Keratinocyte (primary cell): ENCODE results near the gene CPS1. TPM values are rescaled to one million over a fixed set of nuclear protein-coding genes. Genes with fewer than 3 reads are reported as not detected.

ENCODE experiments used
- DNase-seq: peaks from one replicate; pipeline ENCODE4 v3.0.0-alpha.2; 2011; ENCODE audit warnings: low read depth, missing footprints, low spot score
- FAIRE-seq: peaks from 2 replicates; lab custom pipeline; 2011; peaks lifted over from hg19 to GRCh38; lab: Jason Lieb, UNC
- H2AFZ ChIP-seq: 2 replicates; pipeline ENCODE4 v1.6.0; 2012; ENCODE audit warnings: low read length, control low read depth, inconsistent platforms; ENCODE audit not compliant: control insufficient read depth
- H3K27ac ChIP-seq: 2 replicates; pipeline ENCODE4 v1.5.1; 2011; ENCODE audit warnings: low read length; ENCODE audit not compliant: control insufficient read depth, insufficient read depth
- H3K27me3 ChIP-seq: 3 replicates; pipeline ENCODE4 v1.6.0; 2011; ENCODE audit warnings: low read length; ENCODE audit not compliant: control insufficient read depth, insufficient read depth; ENCODE audit errors: extremely low read depth
- H3K36me3 ChIP-seq, 2 experiments: 2 replicates in 1 of 2; 3 replicates in 1 of 2; pipeline ENCODE4 v1.5.1; 2011; ENCODE audit warnings: low read length in 2 of 2, mild to moderate bottlenecking in 1 of 2; ENCODE audit not compliant: control insufficient read depth in 2 of 2, insufficient read depth in 2 of 2; ENCODE audit errors: extremely low read depth in 1 of 2
- H3K4me1 ChIP-seq: 3 replicates; pipeline ENCODE4 v1.5.1; 2011; ENCODE audit warnings: low read length; ENCODE audit not compliant: control insufficient read depth, insufficient read depth; ENCODE audit errors: extremely low read depth
- H3K4me2 ChIP-seq: 3 replicates; pipeline ENCODE4 v1.6.0; 2011; ENCODE audit warnings: low read depth, low read length; ENCODE audit not compliant: control insufficient read depth, insufficient read depth; ENCODE audit errors: extremely low read depth
- H3K4me3 ChIP-seq, 3 experiments: fragments of 200-600 bp in 1 of 3; sonication (generic) in 1 of 3; 2 replicates in 2 of 3; 3 replicates in 1 of 3; pipeline ENCODE4 v1.5.1; 2011 to 2016; ENCODE audit warnings: low read length in 3 of 3, mild to moderate bottlenecking in 3 of 3, control low read depth in 2 of 3, inconsistent platforms in 1 of 3, low read depth in 1 of 3, mixed read lengths in 1 of 3, mixed run types in 1 of 3, moderate library complexity in 1 of 3; ENCODE audit not compliant: control insufficient read depth in 2 of 3, insufficient read depth in 2 of 3; ENCODE audit errors: extremely low read depth in 1 of 3
- H3K79me2 ChIP-seq: 2 replicates; pipeline ENCODE4 v1.6.0; 2012; ENCODE audit warnings: low read length; ENCODE audit not compliant: control insufficient read depth, insufficient read depth
- H3K9ac ChIP-seq: 3 replicates; pipeline ENCODE4 v1.6.0; 2011; ENCODE audit warnings: low read length; ENCODE audit not compliant: control insufficient read depth, insufficient read depth; ENCODE audit errors: extremely low read depth
- H3K9me1 ChIP-seq: 3 replicates; pipeline ENCODE4 v1.6.0; 2011; ENCODE audit warnings: low read length; ENCODE audit not compliant: control insufficient read depth, insufficient read depth; ENCODE audit errors: extremely low read depth
- H3K9me3 ChIP-seq: 2 replicates; pipeline ENCODE4 v1.5.1; 2012; ENCODE audit warnings: low read depth, low read length; ENCODE audit not compliant: control insufficient read depth
- H4K20me1 ChIP-seq: 3 replicates; pipeline ENCODE4 v1.6.0; 2011; ENCODE audit warnings: low read length; ENCODE audit not compliant: control insufficient read depth, insufficient read depth; ENCODE audit errors: extremely low read depth
- CTCF ChIP-seq, 3 experiments: IDR thresholded peaks in 1 of 3; conservative IDR thresholded peaks in 1 of 3; optimal IDR thresholded peaks in 1 of 3; 2 replicates in 2 of 3; 3 replicates in 1 of 3; pipeline versions ENCODE3 to v1.5.1; 2011; ENCODE audit warnings: low read length in 3 of 3, mild to moderate bottlenecking in 3 of 3, moderate library complexity in 2 of 3, control low read depth in 1 of 3, inconsistent platforms in 1 of 3; ENCODE audit not compliant: insufficient read depth in 2 of 3; ENCODE audit errors: extremely low read depth in 1 of 3
- EZH2 ChIP-seq: IDR thresholded peaks from one replicate; pipeline ENCODE4 v1.6.1; 2012; ENCODE audit warnings: inconsistent platforms, mild to moderate bottlenecking, low read length, moderate library complexity
- dilution Hi-C: fragments of 300-500 bp; cut with MboI; formaldehyde crosslinking; loops from one replicate; pipeline ENCODE4 v1.7.0; 2020; ENCODE audit warnings: low sequenced_read_pairs; ENCODE audit not compliant: extremely low pct_ligation_motif_present
- polyA plus RNA-seq, 5 experiments: library from polyadenylated mRNA; depleted of rRNA in 3 of 5; stranded (reverse) in 3 of 5; stranded (forward) in 1 of 5; unstranded in 1 of 5; fragments of >200 nt; gene quantifications; 1 replicate in 1 of 5; 2 replicates in 3 of 5; 3 replicates in 1 of 5; pipeline versions ENCODE4 v1.2.1 to v1.2.3, GENCODE V29; 2011 to 2012; ENCODE audit warnings: missing spikeins in 2 of 5, low read depth in 1 of 5, low replicate concordance in 1 of 5

The CPS1 gene
- polyA plus RNA-seq, 1 donor (not counting 4 experiments of a cell fraction or from before 2014, with no cell fraction given) = 33.0 TPM

- Histone ChIP-seq H3K36me3 (no peaks in the 10 kb centered on the region), H3K27me3 (no peaks in the 10 kb centered on the region), H3K4me1 (no peaks in the 10 kb centered on the region), H3K9ac (no peak overlapping the region), H4K20me1 (no peaks in the 10 kb centered on the region), H3K9me3 (no peaks in the 10 kb centered on the region), H2AFZ (no peak overlapping the region), H3K4me3 (no peak overlapping the region), H3K27ac (no peak overlapping the region), H3K79me2 (no peaks in the 10 kb centered on the region), H3K4me2 (no peak overlapping the region), H3K9me1 (no peaks in the 10 kb centered on the region)
- FAIRE-seq (no peak), DNase-seq (no peak)
- TF ChIP-seq EZH2 = no peak
- no peak for TF ChIP-seq CTCF (optimal IDR thresholded peaks at IDR 0.05 in 1 of 3, IDR thresholded peaks at IDR 0.05 in 1 of 3, conservative IDR thresholded peaks at IDR 0.05 in 1 of 3; ENCODE audit: extremely low read depth in 1 of 3, insufficient read depth in 2 of 3, low read length in 3 of 3)
- dilution Hi-C loops = no loop called here
Measured at GRCh38 chr2:210713122-210713521, 156.7 kb downstream of the CPS1 start.

DNA sequence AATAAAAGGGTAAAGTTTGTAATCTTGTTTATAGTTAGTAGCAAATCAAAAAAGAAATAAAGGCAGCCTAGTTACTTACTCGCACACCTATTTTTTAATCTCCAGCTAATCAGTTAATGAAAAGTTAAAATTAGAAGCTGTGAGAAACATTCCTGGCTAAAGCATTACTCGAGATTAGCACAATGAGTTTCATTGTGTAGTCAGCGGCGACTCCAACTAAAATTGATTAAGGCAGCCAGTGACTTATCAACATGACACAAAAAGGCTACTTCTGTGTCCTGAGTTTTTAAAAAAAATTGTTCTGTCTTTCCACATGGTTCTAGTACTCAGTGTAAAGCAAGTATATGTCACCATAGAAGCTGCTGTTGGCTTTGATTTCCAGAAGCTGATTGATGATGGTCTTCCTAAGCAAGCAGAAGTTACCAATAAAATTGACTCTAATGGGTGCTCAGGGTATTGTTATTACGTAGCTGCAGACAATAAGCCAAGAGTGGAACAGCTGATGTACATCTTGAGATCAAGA lies 159.2 kb downstream of the CPS1 start:
- FAIRE-seq = no peak
- TF ChIP-seq CTCF (optimal IDR thresholded peaks at IDR 0.05 in 1 of 3, IDR thresholded peaks at IDR 0.05 in 1 of 3, conservative IDR thresholded peaks at IDR 0.05 in 1 of 3; ENCODE audit: extremely low read depth in 1 of 3, insufficient read depth in 2 of 3, low read length in 3 of 3) = no peak
- TF ChIP-seq EZH2 = no peak
- no peak overlapping the region for H3K27ac ChIP-seq

More for the DNA sequence above, 159.2 kb downstream of the CPS1 start:
- Histone ChIP-seq H3K27me3 (no peaks in the 10 kb centered on the region), H4K20me1 (no peaks in the 10 kb centered on the region), H3K36me3 (no peaks in the 10 kb centered on the region), H3K4me1 (no peaks in the 10 kb centered on the region), H3K4me3 (no peak overlapping the region), H2AFZ (no peak overlapping the region), H3K9me1 (no peaks in the 10 kb centered on the region), H3K79me2 (no peaks in the 10 kb centered on the region), H3K9me3 (no peaks in the 10 kb centered on the region), H3K4me2 (no peak overlapping the region), H3K9ac (no peak overlapping the region)
- DNase-seq = no peak
- dilution Hi-C loops = no loop called here
